HEK293 (cell line): ENCODE data around the gene RNF212.

ENCODE experiments used
- CTCF ChIA-PET: fragments of 350-600 bp; formaldehyde crosslinking; extraction: SDS; loops from one replicate; lab custom pipeline; 2021; ENCODE audit warnings: antibody characterized with exemption; lab: Yijun Ruan, JAX
- POLR2A ChIA-PET: fragments of 300-600 bp; formaldehyde crosslinking; extraction: SDS; loops from one replicate; lab custom pipeline; 2020; ENCODE audit warnings: antibody characterized with exemption, inconsistent platforms; lab: Yijun Ruan, JAX
- H3K27ac ChIP-seq: fragments of 200-500 bp; sonication (Bioruptor generic); 2 replicates; pipeline ENCODE4 v1.5.1; 2014; ENCODE audit warnings: low read depth, low read length, control low read depth, inconsistent platforms; ENCODE audit errors: extremely low read depth
- H3K36me3 ChIP-seq, 2 experiments: fragments of 200-500 bp in 1 of 2; sonication (Bioruptor generic) in 1 of 2; 1 replicate in 1 of 2; 2 replicates in 1 of 2; pipeline ENCODE4 v1.5.1; 2014 to 2017; ENCODE audit warnings: inconsistent platforms in 2 of 2, low read length in 2 of 2; ENCODE audit not compliant: control insufficient read depth in 2 of 2, insufficient read depth in 1 of 2
- H3K4me1 ChIP-seq: fragments of 200-500 bp; sonication (Bioruptor generic); 2 replicates; pipeline ENCODE4 v1.5.1; 2014; ENCODE audit warnings: mild to moderate bottlenecking, low read length, inconsistent platforms; ENCODE audit not compliant: control insufficient read depth, insufficient read depth
- H3K4me3 ChIP-seq: 2 replicates; pipeline ENCODE4 v1.5.1; 2011; ENCODE audit warnings: low read depth, mild to moderate bottlenecking, control low read depth, low read length, moderate library complexity
- H3K9me3 ChIP-seq: fragments of 200-500 bp; sonication (Bioruptor generic); 2 replicates; pipeline ENCODE4 v1.5.1; 2014; ENCODE audit warnings: low read depth, low read length, inconsistent platforms; ENCODE audit not compliant: control insufficient read depth, insufficient read depth
- BCL11A ChIP-seq: fragments of 450-650 bp; formaldehyde crosslinking; IDR thresholded peaks from 2 replicates; pipeline ENCODE4 v1.5.1; 2016; ENCODE audit warnings: low read depth, missing biosample characterization, missing genetic modification characterization
- BCL11B ChIP-seq: fragments of 450-650 bp; formaldehyde crosslinking; IDR thresholded peaks from 2 replicates; pipeline ENCODE4 v1.5.1; 2016; ENCODE audit warnings: low read depth, missing biosample characterization, missing genetic modification characterization
- EGR2 ChIP-seq: fragments of 450-650 bp; formaldehyde crosslinking; IDR thresholded peaks from 2 replicates; pipeline ENCODE4 v1.5.1; 2016; ENCODE audit warnings: low read depth, missing biosample characterization, missing genetic modification characterization
- KLF8 ChIP-seq: fragments of 450-650 bp; formaldehyde crosslinking; IDR thresholded peaks from 2 replicates; pipeline ENCODE4 v1.5.1; 2016; ENCODE audit warnings: missing biosample characterization, missing genetic modification characterization
- OSR2 ChIP-seq: fragments of 450-650 bp; formaldehyde crosslinking; IDR thresholded peaks from 2 replicates; pipeline ENCODE4 v1.5.1; 2016; ENCODE audit warnings: missing biosample characterization, missing genetic modification characterization
- ZFP69B ChIP-seq: fragments of 450-650 bp; formaldehyde crosslinking; IDR thresholded peaks from 2 replicates; pipeline ENCODE4 v1.5.1; 2016; ENCODE audit warnings: missing biosample characterization, missing genetic modification characterization
- ZNF16 ChIP-seq: fragments of 450-650 bp; formaldehyde crosslinking; IDR thresholded peaks from 2 replicates; pipeline ENCODE4 v1.5.1; 2016; ENCODE audit warnings: low read depth, missing biosample characterization, missing genetic modification characterization
- ZNF18 ChIP-seq: fragments of 450-650 bp; formaldehyde crosslinking; IDR thresholded peaks from 2 replicates; pipeline ENCODE4 v1.5.1; 2016; ENCODE audit warnings: missing biosample characterization, missing genetic modification characterization
- ZNF184 ChIP-seq: fragments of 450-650 bp; IDR thresholded peaks from 2 replicates; pipeline ENCODE4 v1.5.1; 2018; ENCODE audit warnings: missing biosample characterization, mild to moderate bottlenecking, missing genetic modification characterization
- ZNF19 ChIP-seq: fragments of 450-650 bp; formaldehyde crosslinking; IDR thresholded peaks from 2 replicates; pipeline ENCODE4; 2016; ENCODE audit warnings: missing biosample characterization, missing genetic modification characterization, low read depth
- ZNF214 ChIP-seq: fragments of 450-650 bp; formaldehyde crosslinking; IDR thresholded peaks from 2 replicates; pipeline ENCODE4 v1.5.1; 2017; ENCODE audit warnings: missing biosample characterization, mild to moderate bottlenecking, missing genetic modification characterization, borderline replicate concordance
- ZNF221 ChIP-seq: fragments of 450-650 bp; formaldehyde crosslinking; IDR thresholded peaks from 2 replicates; pipeline ENCODE4 v1.5.1; 2017; ENCODE audit warnings: missing biosample characterization, missing genetic modification characterization, borderline replicate concordance
- ZNF24 ChIP-seq: fragments of 450-650 bp; formaldehyde crosslinking; IDR thresholded peaks from 2 replicates; pipeline ENCODE4 v1.5.1; 2016; ENCODE audit warnings: missing biosample characterization, missing genetic modification characterization
- ZNF248 ChIP-seq: fragments of 450-650 bp; formaldehyde crosslinking; IDR thresholded peaks from 2 replicates; pipeline ENCODE4 v1.5.1; 2017; ENCODE audit warnings: missing biosample characterization, missing genetic modification characterization
- ZNF335 ChIP-seq: fragments of 450-650 bp; formaldehyde crosslinking; conservative IDR thresholded peaks from 2 replicates; pipeline ENCODE4 v1.5.1; 2016; ENCODE audit warnings: missing biosample characterization, missing genetic modification characterization
- ZNF529 ChIP-seq: fragments of 450-650 bp; formaldehyde crosslinking; IDR thresholded peaks from 2 replicates; pipeline ENCODE4 v1.5.1; 2017; ENCODE audit warnings: missing genetic modification characterization, missing biosample characterization; ENCODE audit not compliant: insufficient replicate concordance
- ZNF692 ChIP-seq: fragments of 450-650 bp; formaldehyde crosslinking; IDR thresholded peaks from 2 replicates; pipeline ENCODE4 v1.5.1; 2016; ENCODE audit warnings: missing biosample characterization, missing genetic modification characterization
- ZNF776 ChIP-seq: fragments of 450-650 bp; formaldehyde crosslinking; IDR thresholded peaks from 2 replicates; pipeline ENCODE4 v1.5.0; 2017; ENCODE audit warnings: missing biosample characterization, missing genetic modification characterization, borderline replicate concordance
- ZNF792 ChIP-seq: fragments of 450-650 bp; formaldehyde crosslinking; IDR thresholded peaks from 2 replicates; pipeline ENCODE4 v1.5.1; 2016; ENCODE audit warnings: missing biosample characterization, missing genetic modification characterization
- ZSCAN18 ChIP-seq: fragments of 450-650 bp; formaldehyde crosslinking; IDR thresholded peaks from 2 replicates; pipeline ENCODE4 v1.5.1; 2016; ENCODE audit warnings: missing biosample characterization, missing genetic modification characterization
- TF ChIP-seq, protein P1 (sequence below): fragments of 450-650 bp; formaldehyde crosslinking; IDR thresholded peaks from 2 replicates; pipeline ENCODE4 v1.5.1; 2016; ENCODE audit warnings: missing biosample characterization, missing genetic modification characterization
- TF ChIP-seq, protein P2 (sequence below): fragments of 450-650 bp; formaldehyde crosslinking; IDR thresholded peaks from 2 replicates; pipeline ENCODE4 v1.5.1; 2016; ENCODE audit warnings: missing biosample characterization, missing genetic modification characterization, borderline replicate concordance

Gene RNF212

DNA sequence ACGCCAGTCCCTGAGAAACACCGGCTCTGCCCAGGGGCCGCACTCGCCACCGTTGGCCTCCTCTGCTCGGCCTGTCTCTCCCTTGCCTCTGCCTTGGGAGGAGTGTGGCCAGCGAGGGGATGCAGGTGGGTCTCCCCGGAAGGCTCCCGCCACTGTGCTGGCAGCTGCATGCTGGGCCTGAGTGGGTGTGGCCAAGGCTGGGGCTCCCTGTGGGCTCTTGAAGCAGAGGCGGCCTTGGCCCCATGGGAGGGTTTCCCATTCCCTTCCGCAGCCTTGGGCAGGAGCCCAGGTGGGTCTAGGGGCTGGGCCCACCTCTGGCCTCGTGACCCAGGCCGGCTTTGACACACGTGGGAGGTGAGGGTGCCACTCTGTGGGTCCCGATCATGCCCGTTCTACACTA is 82.8 kb downstream of the RNF212 start (continued):
- TF ChIP-seq ZNF529 (tag by site-specific recombination) (no peak), ZNF692 (0 out of 2 replicates have a peak, but pooled peaks have one; percentile 15), ZNF792 (tag by site-specific recombination) (no peak), ZNF24 (tag by site-specific recombination) (no peak), ZNF335 (tag by site-specific recombination) (peak; percentile 73), ZNF776 (tag by site-specific recombination) (no peak), BCL11A (tag by site-specific recombination) (no peak), ZNF221 (tag by site-specific recombination) (no peak), ZNF16 (tag by site-specific recombination) (no peak), ZNF19 (tag by site-specific recombination) (no peak), ZNF184 (tag by site-specific recombination) (no peak), BCL11B (tag by site-specific recombination) (no peak), ZNF248 (tag by site-specific recombination) (no peak), OSR2 (tag by site-specific recombination) (no peak), EGR2 (tag by site-specific recombination) (0 out of 2 replicates have a peak, but pooled peaks have one; percentile 17), ZSCAN18 (tag by site-specific recombination) (no peak)
- TF ChIP-seq, protein P1, sequence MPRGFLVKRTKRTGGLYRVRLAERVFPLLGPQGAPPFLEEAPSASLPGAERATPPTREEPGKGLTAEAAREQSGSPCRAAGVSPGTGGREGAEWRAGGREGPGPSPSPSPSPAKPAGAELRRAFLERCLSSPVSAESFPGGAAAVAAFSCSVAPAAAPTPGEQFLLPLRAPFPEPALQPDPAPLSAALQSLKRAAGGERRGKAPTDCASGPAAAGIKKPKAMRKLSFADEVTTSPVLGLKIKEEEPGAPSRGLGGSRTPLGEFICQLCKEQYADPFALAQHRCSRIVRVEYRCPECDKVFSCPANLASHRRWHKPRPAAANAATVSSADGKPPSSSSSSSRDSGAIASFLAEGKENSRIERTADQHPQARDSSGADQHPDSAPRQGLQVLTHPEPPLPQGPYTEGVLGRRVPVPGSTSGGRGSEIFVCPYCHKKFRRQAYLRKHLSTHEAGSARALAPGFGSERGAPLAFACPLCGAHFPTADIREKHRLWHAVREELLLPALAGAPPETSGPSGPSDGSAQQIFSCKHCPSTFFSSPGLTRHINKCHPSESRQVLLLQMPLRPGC (tag by site-specific recombination) = no peak
- TF ChIP-seq, protein P2, sequence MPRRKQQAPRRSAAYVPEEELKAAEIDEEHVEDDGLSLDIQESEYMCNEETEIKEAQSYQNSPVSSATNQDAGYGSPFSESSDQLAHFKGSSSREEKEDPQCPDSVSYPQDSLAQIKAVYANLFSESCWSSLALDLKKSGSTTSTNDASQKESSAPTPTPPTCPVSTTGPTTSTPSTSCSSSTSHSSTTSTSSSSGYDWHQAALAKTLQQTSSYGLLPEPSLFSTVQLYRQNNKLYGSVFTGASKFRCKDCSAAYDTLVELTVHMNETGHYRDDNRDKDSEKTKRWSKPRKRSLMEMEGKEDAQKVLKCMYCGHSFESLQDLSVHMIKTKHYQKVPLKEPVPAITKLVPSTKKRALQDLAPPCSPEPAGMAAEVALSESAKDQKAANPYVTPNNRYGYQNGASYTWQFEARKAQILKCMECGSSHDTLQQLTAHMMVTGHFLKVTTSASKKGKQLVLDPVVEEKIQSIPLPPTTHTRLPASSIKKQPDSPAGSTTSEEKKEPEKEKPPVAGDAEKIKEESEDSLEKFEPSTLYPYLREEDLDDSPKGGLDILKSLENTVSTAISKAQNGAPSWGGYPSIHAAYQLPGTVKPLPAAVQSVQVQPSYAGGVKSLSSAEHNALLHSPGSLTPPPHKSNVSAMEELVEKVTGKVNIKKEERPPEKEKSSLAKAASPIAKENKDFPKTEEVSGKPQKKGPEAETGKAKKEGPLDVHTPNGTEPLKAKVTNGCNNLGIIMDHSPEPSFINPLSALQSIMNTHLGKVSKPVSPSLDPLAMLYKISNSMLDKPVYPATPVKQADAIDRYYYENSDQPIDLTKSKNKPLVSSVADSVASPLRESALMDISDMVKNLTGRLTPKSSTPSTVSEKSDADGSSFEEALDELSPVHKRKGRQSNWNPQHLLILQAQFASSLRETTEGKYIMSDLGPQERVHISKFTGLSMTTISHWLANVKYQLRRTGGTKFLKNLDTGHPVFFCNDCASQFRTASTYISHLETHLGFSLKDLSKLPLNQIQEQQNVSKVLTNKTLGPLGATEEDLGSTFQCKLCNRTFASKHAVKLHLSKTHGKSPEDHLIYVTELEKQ (tag by site-specific recombination) = no peak

- POLR2A ChIA-PET = no interaction called here
- Histone ChIP-seq H3K27ac (no peak overlapping the region), H3K4me1 (no peaks in the 10 kb centered on the region)
- no peak for TF ChIP-seq ZNF18
- TF ChIP-seq ZFP69B (tag by site-specific recombination) = peak; percentile 66
- no peak for TF ChIP-seq ZNF214 (tag by site-specific recombination)
- TF ChIP-seq ZNF692 = peak; percentile 75
- TF ChIP-seq KLF8 (tag by site-specific recombination) = peak; percentile 23; the same call in 1 of the 2 replicates
- TF ChIP-seq, all 188 proteins: peak for 3
- H3K4me3 ChIP-seq = no peak overlapping the region
- CTCF ChIA-PET = no interaction called here
- no peaks in the 10 kb centered on the region for H3K9me3 ChIP-seq
- peaks cover 0 to 12% of the 10 kb centered on the region in 2 experiments; a peak in 1 of 3 replicates for H3K36me3 ChIP-seq
These were observed 83.3 kb downstream of the RNF212 start for GRCh38 chr4:1030031-1030430.
